HUES48 (cell line): Measurements from ENCODE around the gene FARP2.

ENCODE experiments used
- H3K27ac ChIP-seq: one replicate; pipeline ENCODE4 v1.7.0; 2013; ENCODE audit warnings: low read depth, low read length, inconsistent platforms
- H3K27me3 ChIP-seq: 2 replicates; pipeline ENCODE4 v1.6.1; 2013; ENCODE audit warnings: mild to moderate bottlenecking, low read length; ENCODE audit not compliant: control insufficient read depth, insufficient read depth
- H3K36me3 ChIP-seq: 2 replicates; pipeline ENCODE4 v1.6.1; 2013; ENCODE audit warnings: low read length; ENCODE audit not compliant: control insufficient read depth, insufficient read depth
- H3K4me1 ChIP-seq: 2 replicates; pipeline ENCODE4 v1.6.1; 2013; ENCODE audit warnings: mild to moderate bottlenecking, low read length; ENCODE audit not compliant: control insufficient read depth, insufficient read depth
- H3K4me3 ChIP-seq: 2 replicates; pipeline ENCODE4 v1.5.1; 2013; ENCODE audit warnings: mild to moderate bottlenecking, low read depth, low read length
- H3K9ac ChIP-seq: 2 replicates; pipeline ENCODE4 v1.6.1; 2013; ENCODE audit warnings: mild to moderate bottlenecking, low read depth, low read length, moderate library complexity
- H3K9me3 ChIP-seq: 2 replicates; pipeline ENCODE4 v1.6.1; 2013; ENCODE audit warnings: low read length; ENCODE audit not compliant: control insufficient read depth, insufficient read depth

The FARP2 gene

GRCh38 chr2:241479026-241479898, 123.2 kb downstream of the FARP2 start:
- Histone ChIP-seq H3K27ac (no peak overlapping the region), H3K36me3 (no peaks in the 10 kb centered on the region), H3K27me3 (no peaks in the 10 kb centered on the region), H3K9ac (no peak overlapping the region), H3K4me3 (no peak overlapping the region), H3K4me1 (no peaks in the 10 kb centered on the region), H3K9me3 (no peaks in the 10 kb centered on the region)

- no peak overlapping the region for H3K27ac ChIP-seq
- H3K4me1 ChIP-seq: no peaks in the 10 kb centered on the region
- H3K4me3 ChIP-seq: no peak overlapping the region
- H3K27me3 ChIP-seq: no peaks in the 10 kb centered on the region
- H3K9ac ChIP-seq: no peak overlapping the region
- H3K36me3 ChIP-seq: no peaks in the 10 kb centered on the region
- H3K9me3 ChIP-seq: no peaks in the 10 kb centered on the region
Measured at GRCh38 chr2:241481687-241482086, 125.6 kb downstream of the FARP2 start.

- H3K9ac ChIP-seq: no peak overlapping the region
- H3K27me3 ChIP-seq: no peaks in the 10 kb centered on the region
- H3K36me3 ChIP-seq: no peaks in the 10 kb centered on the region
Measured at GRCh38 chr2:241482126-241482955, 126.3 kb downstream of the FARP2 start.

GRCh38 chr2:241483305-241483704, 127.2 kb downstream of the FARP2 start:
- H3K36me3 ChIP-seq: no peaks in the 10 kb centered on the region
- H3K4me3 ChIP-seq: no peak overlapping the region
- H3K27me3 ChIP-seq: no peaks in the 10 kb centered on the region
- no peak overlapping the region for H3K27ac ChIP-seq
- H3K4me1 ChIP-seq: no peaks in the 10 kb centered on the region
- no peaks in the 10 kb centered on the region for H3K9me3 ChIP-seq
- no peak overlapping the region for H3K9ac ChIP-seq

More at GRCh38 chr2:241482126-241482955, 126.3 kb downstream of the FARP2 start:
- no peaks in the 10 kb centered on the region for H3K9me3 ChIP-seq
- H3K4me3 ChIP-seq: no peak overlapping the region
- H3K4me1 ChIP-seq: no peaks in the 10 kb centered on the region
- H3K27ac ChIP-seq: no peak overlapping the region

GRCh38 chr2:241485172-241485911, 129.3 kb downstream of the FARP2 start:
- Histone ChIP-seq H3K36me3 (no peaks in the 10 kb centered on the region), H3K9me3 (no peaks in the 10 kb centered on the region), H3K4me3 (no peak overlapping the region), H3K27ac (no peak overlapping the region), H3K9ac (no peak overlapping the region), H3K27me3 (no peaks in the 10 kb centered on the region), H3K4me1 (no peaks in the 10 kb centered on the region)

GRCh38 chr2:241489088-241489487, 133.0 kb downstream of the FARP2 start:
- Histone ChIP-seq H3K27ac (no peak overlapping the region), H3K4me1 (no peaks in the 10 kb centered on the region), H3K4me3 (no peak overlapping the region)

GRCh38 chr2:241489733-241490680, 133.9 kb downstream of the FARP2 start:
- Histone ChIP-seq H3K4me3 (no peak overlapping the region), H3K27me3 (no peaks in the 10 kb centered on the region), H3K27ac (no peak overlapping the region), H3K36me3 (peaks cover 18% of the 10 kb centered on the region), H3K4me1 (no peaks in the 10 kb centered on the region), H3K9me3 (no peaks in the 10 kb centered on the region), H3K9ac (no peak overlapping the region)

More at GRCh38 chr2:241489088-241489487, 133.0 kb downstream of the FARP2 start:
- Histone ChIP-seq H3K9me3 (no peaks in the 10 kb centered on the region), H3K36me3 (peaks cover 8% of the 10 kb centered on the region; the same call in 1 of the 2 replicates), H3K9ac (no peak overlapping the region), H3K27me3 (no peaks in the 10 kb centered on the region)

GRCh38 chr2:241490825-241491506, 134.9 kb downstream of the FARP2 start:
- H3K36me3 ChIP-seq: peaks cover 27% of the 10 kb centered on the region
- H3K4me1 ChIP-seq: no peaks in the 10 kb centered on the region
- no peaks in the 10 kb centered on the region for H3K9me3 ChIP-seq
- no peaks in the 10 kb centered on the region for H3K27me3 ChIP-seq
- H3K27ac ChIP-seq: no peak overlapping the region
- no peak overlapping the region for H3K9ac ChIP-seq
- no peak overlapping the region for H3K4me3 ChIP-seq

GRCh38 chr2:241491549-241492173, 135.6 kb downstream of the FARP2 start:
- H3K36me3 ChIP-seq: peaks cover 34% of the 10 kb centered on the region
- no peak overlapping the region for H3K9ac ChIP-seq
- no peaks in the 10 kb centered on the region for H3K27me3 ChIP-seq
- no peaks in the 10 kb centered on the region for H3K4me1 ChIP-seq
- H3K27ac ChIP-seq: no peak overlapping the region
- H3K4me3 ChIP-seq: no peak overlapping the region
- H3K9me3 ChIP-seq: no peaks in the 10 kb centered on the region
